PFSK-1 (cell line): ENCODE results near the gene PAK1.

Source experiments
- POLR2AphosphoS5 ChIP-seq: IDR thresholded peaks from 2 replicates; pipeline ENCODE4 v1.6.1; 2012; ENCODE audit warnings: low read depth, mild to moderate bottlenecking, control low read depth, low read length, moderate library complexity
- REST ChIP-seq, 2 experiments: IDR thresholded peaks; 2 replicates each; pipeline versions ENCODE4 v1.6.1 to v1.8.0; 2011 to 2012; ENCODE audit warnings: low read depth in 2 of 2, low read length in 2 of 2, control low read depth in 1 of 2, inconsistent platforms in 1 of 2, mild to moderate bottlenecking in 1 of 2, moderate library complexity in 1 of 2; ENCODE audit not compliant: insufficient read depth in 1 of 2

GRCh38 chr11:77471558-77472193, 2.2 kb downstream of the PAK1 start:
- TF ChIP-seq POLR2AphosphoS5 (no peak), REST (IDR thresholded peaks at IDR 0.05; ENCODE audit: insufficient read depth in 1 of 2, low read depth in 2 of 2, low read length in 2 of 2) (no peak)
